HL-60/S4 treated with retinoic acid at 250 ng/mL for 4 days and 3 days (cell line): ENCODE data around the gene CPNE6.
"Not testable (repeated sequence)": the region's sequence is repeated elsewhere in the genome, so short reads cannot be mapped to it uniquely, and the experiment has no call there.

Source experiments
- in situ Hi-C: fragments of 300-500 bp; cut with MboI; formaldehyde crosslinking; loops from 2 replicates; pipeline ENCODE4 v1.7.0; 2022; ENCODE audit warnings: low sequenced_read_pairs

CPNE6 gene

GRCh38 chr14:24071144-24071697 lies at the start of gene CPNE6:
Gene CPNE6 (plus strand): TSS chr14:24071562. CDS start chr14:24072937, 1,375 bp downstream.
- in situ Hi-C loops = no loop called here

GRCh38 chr14:24024939-24025418 lies 46.4 kb upstream of the CPNE6 start:
- in situ Hi-C loops = not testable (repeated sequence)

GRCh38 chr14:24029687-24030086 lies 41.7 kb upstream of the CPNE6 start:
- in situ Hi-C loops = not testable (repeated sequence)

- in situ Hi-C loops = not testable (repeated sequence)
Observed at GRCh38 chr14:24031331-24031730, 40.0 kb upstream of the CPNE6 start.

- in situ Hi-C loops = no loop called here
Observed at GRCh38 chr14:24032727-24033418, 38.5 kb upstream of the CPNE6 start.

- in situ Hi-C loops = not testable (repeated sequence)
Observed at GRCh38 chr14:24035769-24036168, 35.6 kb upstream of the CPNE6 start.

- in situ Hi-C loops = no loop called here
Observed at GRCh38 chr14:24036169-24036962, 35.0 kb upstream of the CPNE6 start.

GRCh38 chr14:24036963-24037657 lies 34.3 kb upstream of the CPNE6 start:
- in situ Hi-C loops = not testable (repeated sequence)

- in situ Hi-C loops = no loop called here
Observed at GRCh38 chr14:24037658-24038037, 33.7 kb upstream of the CPNE6 start.

GRCh38 chr14:24038686-24039085 lies 32.7 kb upstream of the CPNE6 start:
- in situ Hi-C loops = no loop called here

GRCh38 chr14:24040692-24041091 lies 30.7 kb upstream of the CPNE6 start:
- in situ Hi-C loops = no loop called here

GRCh38 chr14:24042746-24043145 lies 28.6 kb upstream of the CPNE6 start:
- in situ Hi-C loops = no loop called here

GRCh38 chr14:24049002-24049401 lies 22.4 kb upstream of the CPNE6 start:
- in situ Hi-C loops = not testable (repeated sequence)

GRCh38 chr14:24050753-24051152 lies 20.6 kb upstream of the CPNE6 start:
- in situ Hi-C loops = not testable (repeated sequence)

- in situ Hi-C loops = no loop called here
Observed at GRCh38 chr14:24051176-24051788, 20.1 kb upstream of the CPNE6 start.

- in situ Hi-C loops = no loop called here
Observed at GRCh38 chr14:24051789-24052655, 19.3 kb upstream of the CPNE6 start, which contains the start of gene CARMIL3. Gene CARMIL3 (plus strand): TSS chr14:24052009. CDS start chr14:24052154, 145 bp downstream.

GRCh38 chr14:24052656-24053547 lies 18.5 kb upstream of the CPNE6 start:
- in situ Hi-C loops = no loop called here

GRCh38 chr14:24053548-24054323 lies 17.6 kb upstream of the CPNE6 start:
- in situ Hi-C loops = no loop called here
